Measurements from ENCODE around the gene SPRED2. TPM values are rescaled to one million over a fixed set of nuclear protein-coding genes. Genes with fewer than 3 reads are reported as not detected.

The SPRED2 gene
- total and polyA plus RNA-seq, 2 of the 8 experiments (the other 6 are each of a cell fraction or from before 2014, with no cell fraction given): 15.3 to 22.5 TPM

Other genes with a start within 250 kb of the SPRED2 start
- 165 and 171 TPM in 2 replicates for gene ACTR2, start 204.8 kb downstream of the SPRED2 start, total RNA-seq (2021; fragmentation: NEBNext Ultra II Directional; extraction: Animal tissue kit (Norgen Biotek cat#: 25700))
- gene ACTR2, start 204.8 kb downstream of the SPRED2 start, polyA plus RNA-seq (2011; rRNA removed): 19.7 and 28.3 TPM in 2 replicates

Data from H1 (cell line).